Embryonic facial prominence (tissue), 1 donor: ENCODE data around the gene SLC2A3.
"Not testable (repeated sequence)": the region's sequence is repeated elsewhere in the genome, so short reads cannot be mapped to it uniquely, and the experiment has no call there.

ENCODE experiments used
- DNase-seq: peaks from one replicate; pipeline ENCODE4 v3.0.0-alpha.2; 2016; ENCODE audit errors: extremely low spot score

Gene SLC2A3

DNA sequence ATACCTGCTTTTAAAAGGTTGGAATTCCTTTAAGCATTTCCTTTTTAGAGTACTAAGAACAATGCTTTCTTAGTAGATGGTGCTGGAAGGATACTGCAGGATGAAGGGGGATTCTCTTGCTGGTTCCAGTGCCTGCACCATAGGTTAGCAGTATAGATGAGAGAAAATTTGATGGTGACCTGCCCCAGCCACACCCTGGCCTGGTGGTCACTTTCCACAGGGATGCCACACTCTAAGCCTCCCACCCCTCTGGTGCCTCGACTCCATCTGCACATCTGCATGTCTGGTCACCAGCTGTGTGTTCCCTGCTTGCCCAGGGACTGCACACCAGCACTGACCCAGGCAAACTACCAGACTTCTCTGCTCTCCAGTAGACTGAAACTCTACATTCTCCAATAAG is 19.1 kb downstream of the SLC2A3 start:
- DNase-seq: no peak

DNA sequence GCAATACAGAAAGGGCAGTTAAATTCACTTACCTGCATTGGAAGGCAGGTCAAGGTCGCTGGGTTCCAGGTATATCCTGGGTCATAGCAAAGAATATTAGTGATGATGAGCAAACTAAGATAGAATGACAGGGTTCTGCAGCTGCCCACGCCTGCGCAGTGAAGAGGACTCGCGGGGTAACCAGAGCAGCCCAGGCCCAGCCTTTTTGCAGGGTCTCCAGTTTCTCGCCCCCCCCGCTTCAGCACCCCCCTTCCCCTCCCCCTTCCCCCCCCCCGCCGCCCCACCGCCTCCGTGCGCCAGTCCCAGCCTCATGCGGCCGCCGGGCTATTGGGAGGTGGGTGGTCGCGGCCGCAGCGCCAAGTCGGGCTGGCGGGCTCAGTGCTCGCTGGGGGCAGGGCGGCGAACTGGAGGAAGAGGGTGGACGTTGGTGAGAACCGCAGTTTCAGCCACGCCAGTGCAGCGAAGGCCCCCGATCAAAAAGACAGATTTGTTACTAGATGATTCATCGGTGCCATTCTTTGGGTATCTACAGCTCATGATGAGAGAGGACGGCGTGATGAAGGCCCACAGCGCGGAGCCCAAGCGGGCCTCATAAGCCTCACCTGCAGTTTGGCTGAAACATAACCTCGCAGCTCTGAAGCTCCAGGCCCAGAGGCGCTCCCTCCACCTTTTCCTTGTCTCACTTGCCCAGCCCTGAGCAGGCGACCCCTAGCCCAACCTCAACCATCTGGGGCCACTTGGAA is 20.2 kb downstream of the SLC2A3 start:
- no peak for DNase-seq

DNA sequence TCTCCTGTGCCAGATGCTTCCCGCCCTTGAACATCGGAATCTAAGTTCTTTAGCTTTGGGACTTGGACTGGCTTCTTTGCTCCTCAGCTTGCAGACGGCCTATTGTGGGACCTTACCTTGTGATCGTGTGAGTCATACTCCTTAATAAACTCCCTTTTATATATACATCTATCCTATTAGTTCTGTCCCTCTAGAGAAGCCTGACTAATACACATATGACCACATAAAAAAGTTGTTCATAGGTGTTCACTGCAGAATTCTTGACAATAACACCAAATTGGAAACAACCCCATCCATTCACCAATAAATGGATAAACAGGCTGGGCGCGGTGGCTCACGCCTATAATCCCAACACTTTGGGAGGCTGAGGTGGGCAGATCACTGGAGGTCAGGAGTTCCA is 25.9 kb downstream of the SLC2A3 start:
- not testable (repeated sequence) for DNase-seq

DNA sequence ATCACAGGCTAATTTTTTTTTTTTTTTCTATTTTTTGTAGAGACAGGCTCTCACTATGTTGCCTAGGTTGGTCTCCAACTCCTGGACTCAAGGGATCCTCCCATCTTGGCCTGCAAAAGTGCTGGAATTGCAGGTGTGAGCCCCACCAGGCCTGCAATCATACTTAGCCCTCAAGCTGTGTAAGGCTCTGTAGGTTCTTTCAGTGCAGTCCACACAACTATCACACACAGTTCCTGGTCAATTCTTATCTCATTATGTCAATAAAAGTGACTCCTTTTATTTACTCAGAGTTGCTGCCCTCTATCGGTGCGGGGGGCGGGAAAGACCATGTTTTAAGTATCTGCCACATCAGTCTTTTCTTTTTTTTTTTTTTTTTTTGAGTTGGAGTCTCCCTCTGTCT is 29.0 kb downstream of the SLC2A3 start:
- no peak for DNase-seq

DNA sequence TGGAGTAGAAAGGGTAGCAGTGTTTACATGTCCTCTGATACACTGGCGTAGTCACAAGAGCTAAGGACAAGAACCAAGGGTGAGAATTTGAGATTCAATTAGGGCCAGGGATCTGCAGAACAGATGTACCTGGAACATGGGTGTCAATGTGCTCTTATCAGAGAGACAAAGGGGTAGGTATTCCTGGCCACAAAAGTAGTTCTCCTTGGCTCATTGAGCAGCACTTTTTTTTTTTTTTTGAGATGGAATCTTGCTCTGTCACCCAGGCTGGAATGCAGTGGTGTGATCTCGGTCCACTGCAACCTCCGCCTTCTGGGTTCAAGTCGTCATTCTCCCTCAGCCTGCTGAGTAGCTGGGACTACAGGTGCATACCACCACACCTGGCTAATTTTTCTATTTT is 29.7 kb downstream of the SLC2A3 start:
- DNase-seq: not testable (repeated sequence)

DNA sequence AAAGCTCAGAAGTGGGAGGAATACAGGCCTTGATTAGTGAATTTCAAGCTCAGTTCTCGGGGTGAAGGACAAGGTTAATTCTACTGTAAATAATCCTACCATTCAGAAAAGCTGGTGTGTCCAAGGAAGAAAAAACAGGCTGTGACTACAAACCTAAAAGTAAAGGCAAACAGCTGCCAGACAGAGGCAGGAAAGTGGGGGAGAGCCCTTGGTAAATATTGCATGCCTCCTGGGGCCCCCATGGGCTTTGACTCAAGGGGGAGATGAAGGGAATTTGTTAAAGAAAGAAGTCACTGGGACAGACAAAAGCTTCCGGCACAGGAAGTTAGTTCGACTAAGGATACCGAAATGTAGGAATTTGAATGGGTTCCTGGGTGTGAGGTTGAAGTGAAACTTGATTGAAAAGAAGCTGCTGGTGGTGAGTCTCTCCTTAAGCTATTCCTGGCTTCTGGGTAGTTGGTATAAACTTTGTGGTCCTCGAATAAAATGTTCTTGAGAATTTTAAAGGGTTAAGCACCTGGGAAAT is 30.3 kb downstream of the SLC2A3 start:
- DNase-seq: not testable (repeated sequence)

DNA sequence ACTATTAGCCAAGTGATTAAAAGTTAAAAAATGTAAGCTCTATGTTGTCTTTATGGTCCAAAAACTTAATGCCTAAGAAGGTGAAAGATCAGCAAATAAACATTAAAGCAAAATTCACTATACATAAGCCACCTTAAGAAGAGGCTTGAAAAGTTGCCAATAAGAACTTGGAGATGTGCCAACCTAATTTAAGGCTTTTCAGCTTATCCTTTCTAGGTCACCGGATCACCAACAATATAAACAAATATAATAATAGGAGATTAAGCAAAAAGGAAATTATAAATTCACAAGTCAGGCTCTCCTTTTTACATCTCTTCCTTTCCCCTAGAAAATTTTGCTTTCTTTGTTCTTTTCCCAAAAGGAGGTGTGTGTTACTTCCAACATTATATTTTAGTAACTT is 30.9 kb downstream of the SLC2A3 start:
- no peak for DNase-seq

DNA sequence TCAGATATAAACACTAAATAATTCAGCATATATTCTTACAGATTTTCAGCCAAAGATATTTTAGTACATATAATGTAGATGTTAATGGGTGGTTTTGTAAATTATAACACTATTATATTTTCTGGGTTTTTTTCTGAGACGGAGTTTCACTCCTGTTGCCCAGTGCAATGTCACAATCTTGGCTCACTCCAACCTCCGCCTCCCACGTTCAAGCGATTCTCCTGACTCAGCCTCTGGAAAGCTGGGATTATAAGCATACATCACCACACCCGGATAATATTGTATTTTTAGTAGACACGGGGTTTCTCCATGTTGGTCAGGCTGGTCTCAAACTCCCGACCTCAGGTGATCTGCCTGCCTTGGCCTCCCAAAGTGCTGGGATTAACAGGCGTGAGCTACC is 33.6 kb downstream of the SLC2A3 start:
- not testable (repeated sequence) for DNase-seq

DNA sequence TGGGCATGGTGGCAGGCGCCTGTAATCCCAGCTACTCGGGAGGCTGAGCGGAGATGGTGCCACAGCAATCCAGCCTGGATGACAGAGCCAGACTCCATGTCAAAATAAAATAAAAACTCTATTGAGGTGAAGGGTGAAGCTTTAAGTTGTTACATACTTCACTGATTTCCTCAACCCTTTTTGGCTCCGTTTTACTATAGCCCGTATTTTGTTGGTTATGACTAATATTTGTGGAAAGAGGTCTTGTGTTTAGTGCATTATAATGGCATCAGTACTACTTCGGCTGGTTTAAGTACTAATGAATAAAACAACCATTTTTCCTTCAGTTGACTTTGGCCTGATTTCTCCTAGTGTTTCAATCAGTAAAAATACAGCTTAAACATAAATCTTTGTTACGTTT is 36.2 kb downstream of the SLC2A3 start:
- DNase-seq: no peak

DNA sequence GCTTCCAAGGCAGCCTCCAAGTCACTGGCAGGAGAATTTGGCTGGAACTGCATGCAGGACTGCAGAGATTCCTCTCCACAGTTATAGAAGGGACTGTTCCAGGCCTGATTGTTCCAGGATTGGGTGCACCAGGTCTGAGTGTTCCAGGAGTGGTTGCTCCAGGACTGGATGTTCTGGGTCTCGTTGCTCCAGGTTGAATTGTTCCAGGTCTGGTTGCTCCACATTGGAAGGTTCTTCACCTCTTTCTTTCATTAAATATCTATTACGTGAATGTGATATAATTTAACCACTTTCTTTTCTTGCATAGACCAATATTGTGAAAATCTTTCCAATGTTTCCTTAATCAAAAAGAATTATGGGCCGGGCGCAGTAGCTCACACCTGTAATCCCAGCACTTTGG is 39.3 kb downstream of the SLC2A3 start:
- not testable (repeated sequence) for DNase-seq

DNA sequence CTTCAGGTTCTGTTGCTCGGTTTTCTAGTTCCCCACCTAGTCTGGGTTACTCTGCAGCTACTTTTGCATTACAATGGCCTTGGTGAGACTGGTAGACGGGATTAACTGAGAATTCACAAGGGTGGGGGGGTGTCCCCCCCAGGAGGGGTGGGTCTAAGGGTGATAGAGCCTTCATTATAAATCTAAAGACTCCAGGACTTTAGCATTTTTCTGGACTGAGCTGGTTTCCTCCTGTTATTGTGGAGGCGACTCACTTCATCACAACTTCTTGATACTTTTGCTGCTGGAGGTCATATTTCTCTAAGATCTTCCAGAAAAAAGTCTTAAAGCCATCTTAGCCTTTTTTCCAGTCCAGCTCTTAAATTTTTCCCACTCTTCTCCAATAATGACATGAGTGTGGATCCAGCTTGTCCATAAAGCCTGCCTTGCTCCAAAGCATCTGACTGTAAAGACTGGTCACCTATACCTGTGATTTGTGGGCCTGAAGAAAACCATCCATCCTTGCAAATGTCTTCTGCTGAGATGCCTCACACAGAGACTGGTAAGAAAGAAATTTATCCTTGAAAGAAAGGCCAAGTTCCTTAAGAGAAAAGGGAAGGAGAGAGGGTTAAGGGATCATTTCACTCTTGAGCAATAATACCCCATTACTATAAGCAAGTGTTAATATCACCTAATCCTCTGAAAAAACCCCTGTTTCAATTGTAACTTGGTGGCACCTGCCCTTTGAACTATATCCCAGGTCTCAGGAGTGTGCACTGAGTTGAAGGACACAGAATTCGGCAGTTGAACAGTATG is 43.6 kb downstream of the SLC2A3 start:
- DNase-seq: no peak

DNA sequence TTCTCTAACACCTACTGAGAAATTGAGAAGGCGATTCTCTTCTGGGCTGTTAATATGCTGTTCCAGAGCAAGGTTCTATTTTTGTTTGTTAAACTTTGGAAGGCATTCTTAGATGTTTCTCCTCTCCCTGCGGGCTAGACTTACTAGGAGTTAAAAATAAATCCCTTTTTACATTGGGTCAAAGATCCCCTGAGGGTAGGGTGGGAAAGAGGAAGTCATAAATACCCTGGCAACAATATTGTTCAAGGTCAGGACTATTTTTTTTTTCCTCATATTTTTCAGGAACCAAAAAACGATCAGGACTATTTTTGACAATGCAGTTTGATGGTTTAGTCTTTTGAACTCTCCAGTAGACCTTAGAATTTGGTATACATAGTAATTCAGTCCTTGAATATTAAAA is 51.3 kb downstream of the SLC2A3 start:
- no peak for DNase-seq

DNA sequence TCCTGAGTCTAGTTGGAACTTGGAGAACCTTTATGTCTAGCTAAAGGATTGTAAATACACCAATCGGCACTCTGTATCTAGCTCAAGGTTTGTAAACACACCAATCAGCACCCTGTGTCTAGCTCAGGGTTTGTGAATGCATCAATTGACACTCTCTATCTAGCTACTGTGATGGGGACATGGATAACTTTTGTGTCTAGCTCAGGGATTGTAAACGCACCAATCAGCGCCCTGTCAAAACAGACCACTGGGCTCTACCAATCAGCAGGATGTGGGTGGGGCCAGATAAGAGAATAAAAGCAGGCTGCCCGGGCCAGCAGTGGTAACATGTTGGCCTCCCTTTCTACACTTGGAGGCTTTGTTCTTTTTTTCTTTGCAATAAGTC is 54.3 kb downstream of the SLC2A3 start:
- not testable (repeated sequence) for DNase-seq

DNA sequence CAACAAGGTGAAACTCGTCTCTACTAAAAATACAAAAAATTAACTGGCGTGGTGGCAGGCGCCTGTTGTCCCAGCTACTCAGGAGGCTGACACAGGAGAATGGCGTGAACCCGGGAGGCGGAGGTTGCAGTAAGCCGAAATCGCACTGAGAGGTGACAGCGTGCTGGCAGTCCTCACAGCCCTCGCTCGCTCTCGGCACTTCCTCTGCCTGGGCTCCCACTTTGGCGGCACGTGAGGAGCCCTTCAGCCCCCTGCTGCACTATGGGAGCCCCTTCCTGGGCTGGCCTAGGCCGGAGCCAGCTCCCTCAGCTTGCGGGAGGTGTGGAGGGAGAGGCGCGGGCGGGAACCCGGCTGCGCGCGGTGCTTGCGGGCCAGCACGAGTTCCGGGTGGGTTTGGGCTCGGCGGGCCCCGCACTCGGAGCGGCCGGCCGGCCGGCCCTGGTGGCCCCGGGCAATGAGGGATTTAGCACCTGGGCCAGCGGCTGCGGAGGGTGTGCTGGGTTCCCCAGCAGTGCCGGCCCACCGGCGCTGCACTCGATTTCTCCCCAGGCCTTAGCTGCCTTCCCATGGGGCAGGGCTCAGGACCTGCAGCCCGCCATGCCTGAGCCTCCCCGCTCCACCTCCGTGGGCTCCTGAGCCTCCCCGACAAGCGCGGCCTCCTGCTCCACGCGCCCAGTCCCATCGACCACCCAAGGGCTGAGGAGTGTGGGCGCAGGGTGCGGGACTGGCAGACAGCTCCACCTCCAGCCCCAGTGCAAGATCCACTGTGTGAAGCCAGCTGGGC is 54.8 kb downstream of the SLC2A3 start:
- not testable (repeated sequence) for DNase-seq

DNA sequence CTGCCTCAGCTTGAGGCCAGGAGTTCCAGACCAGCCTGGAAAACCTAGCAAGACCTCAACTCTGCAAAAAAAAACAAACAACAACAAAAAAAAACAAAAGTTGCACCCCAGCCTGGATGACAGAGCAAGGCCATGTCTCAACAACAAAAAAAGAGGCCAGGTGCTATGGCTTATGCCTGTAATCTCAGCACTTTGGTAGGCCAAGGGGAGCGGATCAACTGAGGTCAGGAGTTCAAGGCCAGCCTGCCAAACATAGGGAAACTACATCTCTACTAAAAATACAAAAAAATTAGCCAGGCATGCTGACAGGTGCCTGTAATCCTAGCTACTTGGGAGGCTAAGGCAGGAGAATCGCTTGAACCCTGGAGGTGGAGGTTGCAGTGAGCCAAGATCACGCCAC is 56.7 kb downstream of the SLC2A3 start:
- DNase-seq: no peak

DNA sequence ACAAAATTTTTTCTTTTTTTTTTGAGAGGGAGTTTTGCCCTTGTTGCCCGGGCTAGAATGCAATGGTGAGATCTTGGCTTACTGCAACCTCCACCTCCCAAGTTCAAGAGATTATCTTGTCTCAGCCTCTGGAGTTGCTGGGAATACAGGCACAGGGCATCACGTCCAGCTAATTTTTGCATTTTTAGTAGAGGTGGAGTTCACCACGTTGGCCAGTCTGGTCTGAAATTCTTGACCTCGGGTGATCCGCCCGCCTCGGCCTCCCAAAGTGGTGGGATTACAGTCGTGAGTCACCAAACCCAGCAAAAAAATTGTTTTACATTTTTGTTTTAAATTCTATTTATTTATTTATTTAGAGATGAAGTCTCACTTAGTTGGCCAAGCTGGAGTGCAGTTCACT is 58.6 kb downstream of the SLC2A3 start:
- no peak for DNase-seq

DNA sequence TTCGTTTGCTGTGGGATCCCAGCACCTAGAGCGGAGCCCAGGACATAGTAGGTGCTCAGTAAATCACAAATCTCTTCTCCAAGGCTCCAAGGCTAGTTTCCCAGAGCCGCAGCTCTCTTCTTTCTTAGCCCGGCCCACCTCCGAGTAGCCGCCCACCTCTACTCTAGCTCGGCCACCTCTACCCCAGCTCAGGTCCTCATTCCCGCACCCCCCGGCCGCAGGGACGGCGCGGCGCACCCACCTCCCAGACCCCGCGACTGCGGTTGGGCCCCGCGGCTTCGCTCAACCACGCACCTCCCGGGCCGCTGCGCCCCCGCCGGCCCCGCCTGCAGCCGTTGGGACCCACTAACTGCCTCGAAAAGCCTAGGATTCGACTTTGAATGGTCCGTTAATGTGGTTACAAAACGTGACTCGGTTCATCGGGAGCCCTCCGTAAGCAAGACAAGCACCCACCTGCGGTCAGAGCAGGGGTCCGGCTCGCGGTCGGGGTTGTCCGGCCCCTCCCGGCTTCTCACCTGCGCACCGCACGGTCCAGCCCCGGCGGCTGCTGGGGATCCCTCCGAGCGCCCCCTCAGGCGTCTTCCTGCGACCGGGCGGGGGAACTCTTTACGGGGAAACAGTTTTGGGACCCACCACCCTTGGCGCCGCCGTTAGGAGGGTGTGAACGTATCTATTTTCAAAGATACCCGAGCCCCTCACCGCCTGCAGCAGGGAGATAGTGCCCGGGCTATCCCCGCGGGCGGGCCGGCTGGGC is 63.2 kb downstream of the SLC2A3 start, which contains the start of gene SLC2A14:
Gene SLC2A14, minus strand, starts transcription at position 350 of the 754 bp plus-strand sequence. CDS start 3,035 bp downstream, outside the sequence.
- DNase-seq: no peak

DNA sequence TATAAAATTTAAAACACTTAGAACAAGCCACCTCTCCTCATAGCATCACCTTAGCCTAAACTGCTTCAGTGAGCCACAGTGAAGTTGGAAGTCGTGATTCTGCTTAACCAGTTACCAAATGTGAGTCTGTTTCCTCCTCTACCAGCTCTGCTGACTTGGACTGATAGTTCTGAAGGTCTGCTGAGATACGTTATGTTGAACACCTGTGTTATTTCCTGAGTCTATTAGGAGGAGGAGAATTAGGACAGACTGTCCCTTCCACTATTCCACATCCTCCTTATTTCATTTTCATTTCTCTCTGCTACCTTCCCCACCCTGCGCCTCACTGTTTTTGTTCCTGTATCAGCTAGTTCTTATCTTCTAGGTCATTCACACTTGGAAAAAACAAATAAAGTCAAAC is 65.7 kb downstream of the SLC2A3 start:
- DNase-seq: no peak
